Tibial nerve (tissue), 4 donors: Measurements from ENCODE around the gene QSOX2. TPM values are rescaled to one million over a fixed set of nuclear protein-coding genes. Genes with fewer than 3 reads are reported as not detected.

ENCODE experiments used
- DNase-seq, 2 donors: peaks; one replicate each; pipeline ENCODE4 v3.0.0-alpha.2; 2019; ENCODE audit warnings: low spot score in 2 of 2
- H3K27ac ChIP-seq, 4 donors: fragments of 200-600 bp; sonication (generic) in 3 of 4; one replicate each; pipeline ENCODE4 v1.5.1; 2017 to 2019; ENCODE audit warnings: mild to moderate bottlenecking in 1 of 4
- H3K27me3 ChIP-seq, 2 donors: fragments of 200-600 bp; sonication (generic) in 1 of 2; one replicate each; pipeline versions ENCODE4 v1.5.1 to v1.6.0; 2017 to 2019
- H3K36me3 ChIP-seq, 3 donors: fragments of 200-600 bp; sonication (generic); one replicate each; pipeline ENCODE4 v1.5.1; 2018 to 2019
- H3K4me1 ChIP-seq, 4 donors: fragments of 200-600 bp; sonication (generic) in 3 of 4; one replicate each; pipeline ENCODE4 v1.5.1; 2017 to 2019
- H3K4me3 ChIP-seq, 4 donors: fragments of 200-600 bp; sonication (generic) in 3 of 4; one replicate each; pipeline ENCODE4 v1.5.1; 2017 to 2019; ENCODE audit warnings: mild to moderate bottlenecking in 1 of 4, moderate library complexity in 1 of 4
- H3K9me3 ChIP-seq, 4 donors: fragments of 200-600 bp; sonication (generic) in 3 of 4; one replicate each; pipeline ENCODE4 v1.5.1; 2017 to 2019
- CTCF ChIP-seq, 5 experiments: fragments of 200-600 bp in 3 of 5; fragments of 450-650 bp in 2 of 5; sonication (generic) in 3 of 5; IDR thresholded peaks; one replicate each; pipeline ENCODE4 v1.5.1; 2016 to 2019; ENCODE audit warnings: antibody characterized with exemption in 5 of 5, mild to moderate bottlenecking in 3 of 5, moderate library complexity in 2 of 5
- EP300 ChIP-seq, 2 donors: sonication (generic); formaldehyde crosslinking; IDR thresholded peaks; one replicate each; pipeline ENCODE4 v1.6.1; 2017; ENCODE audit warnings: antibody characterized with exemption in 2 of 2, mild to moderate bottlenecking in 1 of 2
- POLR2A ChIP-seq, 2 donors: fragments of 450-650 bp; IDR thresholded peaks; one replicate each; pipeline ENCODE4 v1.6.1; 2017; ENCODE audit warnings: antibody characterized with exemption in 2 of 2, mild to moderate bottlenecking in 2 of 2, moderate library complexity in 2 of 2
- WGBS, 2 donors: methylation state at CpG; one replicate each; pipeline ENCODE4 v1.1.5; 2018; 5-methylcytosine and 5-hydroxymethylcytosine counted together
- total RNA-seq, 4 donors: library from RNA; depleted of rRNA; stranded (reverse); fragments of >200 nt; gene quantifications; one replicate each; pipeline ENCODE4 v1.1.0, GENCODE V29; 2016

QSOX2 gene
- total RNA-seq, 4 donors from 2014 or later = 10.2 to 16.8 (median 11.8) TPM

- H3K27ac ChIP-seq = no peak overlapping the region
- H3K36me3 ChIP-seq = no peaks in the 10 kb centered on the region
- 1 to 2% methylated on average over 16 of the region's 16 CpGs for WGBS, 2 donors
- TF ChIP-seq EP300 (IDR thresholded peaks at IDR 0.05) (no peak), POLR2A (IDR thresholded peaks at IDR 0.05) (no peak), CTCF (IDR thresholded peaks at IDR 0.05) (no peak)
- DNase-seq = no peak
- no peak overlapping the region for H3K4me3 ChIP-seq
- peaks cover 0 to 96% of the 10 kb centered on the region in 2 donors for H3K27me3 ChIP-seq
- H3K9me3 ChIP-seq = no peaks in the 10 kb centered on the region
- peaks cover 0 to 39% (median 0%) of the 10 kb centered on the region in 4 donors for H3K4me1 ChIP-seq
Observed at GRCh38 chr9:136196404-136197083, 49.1 kb downstream of the QSOX2 start.

- 4 to 14% methylated on average over 5 of the region's 5 CpGs for WGBS, 2 donors
- Histone ChIP-seq H3K36me3 (no peaks in the 10 kb centered on the region), H3K4me1 (peaks cover 0 to 37% (median 0%) of the 10 kb centered on the region in 4 donors), H3K27ac (no peak overlapping the region), H3K4me3 (no peak overlapping the region), H3K9me3 (no peaks in the 10 kb centered on the region), H3K27me3 (peaks cover 0 to 96% of the 10 kb centered on the region in 2 donors)
- DNase-seq = no peak
- TF ChIP-seq CTCF (IDR thresholded peaks at IDR 0.05) = no peak
- TF ChIP-seq POLR2A (IDR thresholded peaks at IDR 0.05) = no peak
- no peak for TF ChIP-seq EP300 (IDR thresholded peaks at IDR 0.05)
Observed at GRCh38 chr9:136194540-136194939, 51.1 kb downstream of the QSOX2 start.

DNA sequence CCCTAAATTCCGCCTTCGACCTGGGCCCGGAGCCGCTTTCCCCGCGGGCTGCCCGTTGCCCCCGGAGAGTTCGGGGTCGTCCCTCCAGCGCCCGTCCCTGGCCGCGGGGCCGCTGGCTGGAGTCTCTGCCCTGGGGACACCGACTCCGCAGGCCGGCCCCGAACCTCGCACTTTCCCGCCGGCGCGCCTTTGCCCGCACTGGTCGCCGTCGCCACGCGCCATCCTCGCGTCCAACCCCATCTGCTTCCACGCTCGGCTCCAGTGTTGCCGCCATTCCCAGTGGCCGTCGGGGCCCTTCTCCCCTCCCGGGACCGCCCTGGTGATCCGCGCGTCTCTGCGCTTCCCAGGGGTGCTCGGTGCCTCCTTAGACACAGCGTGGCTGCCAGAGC lies 51.7 kb downstream of the QSOX2 start:
- Histone ChIP-seq H3K9me3 (no peaks in the 10 kb centered on the region), H3K4me1 (peaks cover 0 to 31% (median 0%) of the 10 kb centered on the region in 4 donors), H3K36me3 (no peaks in the 10 kb centered on the region), H3K27ac (no peak overlapping the region), H3K4me3 (no peak overlapping the region), H3K27me3 (peaks cover 0 to 94% of the 10 kb centered on the region in 2 donors)
- DNase-seq = no peak
- WGBS, 2 donors = 1 to 28% methylated on average over 3 to 42 of the region's 45 CpGs
- TF ChIP-seq POLR2A (IDR thresholded peaks at IDR 0.05) = no peak
- TF ChIP-seq CTCF (IDR thresholded peaks at IDR 0.05) = no peak
- no peak for TF ChIP-seq EP300 (IDR thresholded peaks at IDR 0.05)

DNA sequence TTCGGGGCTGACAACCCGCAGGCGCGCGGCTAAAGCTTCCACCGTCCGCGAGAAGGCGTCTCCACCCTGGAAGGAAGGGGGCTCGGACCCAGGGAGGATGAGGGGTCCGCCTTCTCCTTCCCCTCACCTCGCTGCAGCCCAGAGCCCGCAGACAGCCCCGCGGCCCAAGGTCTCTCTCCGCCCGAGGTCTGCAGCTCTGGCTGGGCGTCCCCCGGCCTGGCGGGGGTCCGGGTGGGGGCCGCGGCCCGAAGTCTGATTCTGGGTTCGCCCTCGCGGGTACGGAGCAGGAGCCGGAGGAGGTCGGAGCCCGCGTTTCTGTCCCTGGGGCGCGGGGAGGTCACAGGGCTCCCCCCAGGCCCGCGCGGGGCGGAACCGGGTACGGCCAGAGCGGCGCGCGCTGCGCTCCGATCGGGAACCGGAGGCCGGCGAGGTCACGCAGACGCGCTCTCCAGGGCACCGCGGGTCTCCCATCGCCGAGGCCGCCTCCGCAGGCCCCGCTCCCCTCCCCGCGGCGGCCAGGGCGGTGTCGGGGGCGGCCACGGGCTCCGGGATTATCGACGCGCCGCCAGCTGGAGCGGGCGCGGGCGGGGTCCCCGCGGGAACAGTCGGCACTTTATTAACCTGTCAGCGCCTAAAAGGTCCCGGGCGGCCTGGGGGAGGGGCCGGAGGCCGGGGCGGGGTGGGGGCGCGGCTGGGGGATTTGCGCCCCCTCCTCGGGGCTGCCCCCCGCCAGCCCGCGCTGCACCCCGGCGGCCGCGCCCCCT lies 52.3 kb downstream of the QSOX2 start:
- no peak for DNase-seq
- H3K4me1 ChIP-seq = peaks cover 0 to 27% (median 0%) of the 10 kb centered on the region in 4 donors
- no peak overlapping the region for H3K27ac ChIP-seq
- 0 to 1% methylated on average over 23 to 30 of the region's 96 CpGs for WGBS, 2 donors
- H3K27me3 ChIP-seq = peaks cover 0 to 89% of the 10 kb centered on the region in 2 donors
- no peaks in the 10 kb centered on the region for H3K9me3 ChIP-seq
- no peak for TF ChIP-seq EP300 (IDR thresholded peaks at IDR 0.05)
- TF ChIP-seq CTCF (IDR thresholded peaks at IDR 0.05) = no peak
- no peak for TF ChIP-seq POLR2A (IDR thresholded peaks at IDR 0.05)
- H3K4me3 ChIP-seq = no peak overlapping the region
- H3K36me3 ChIP-seq = no peaks in the 10 kb centered on the region
